ENCODE measurements around the gene BAHCC1. TPM values are rescaled to one million over a fixed set of nuclear protein-coding genes. Genes with fewer than 3 reads are reported as not detected.

Gene BAHCC1
- total and polyA plus RNA-seq, 2 of the 8 experiments (the other 6 are each of a cell fraction or from before 2014, with no cell fraction given), result 0.26 to 0.58 TPM

DNA sequence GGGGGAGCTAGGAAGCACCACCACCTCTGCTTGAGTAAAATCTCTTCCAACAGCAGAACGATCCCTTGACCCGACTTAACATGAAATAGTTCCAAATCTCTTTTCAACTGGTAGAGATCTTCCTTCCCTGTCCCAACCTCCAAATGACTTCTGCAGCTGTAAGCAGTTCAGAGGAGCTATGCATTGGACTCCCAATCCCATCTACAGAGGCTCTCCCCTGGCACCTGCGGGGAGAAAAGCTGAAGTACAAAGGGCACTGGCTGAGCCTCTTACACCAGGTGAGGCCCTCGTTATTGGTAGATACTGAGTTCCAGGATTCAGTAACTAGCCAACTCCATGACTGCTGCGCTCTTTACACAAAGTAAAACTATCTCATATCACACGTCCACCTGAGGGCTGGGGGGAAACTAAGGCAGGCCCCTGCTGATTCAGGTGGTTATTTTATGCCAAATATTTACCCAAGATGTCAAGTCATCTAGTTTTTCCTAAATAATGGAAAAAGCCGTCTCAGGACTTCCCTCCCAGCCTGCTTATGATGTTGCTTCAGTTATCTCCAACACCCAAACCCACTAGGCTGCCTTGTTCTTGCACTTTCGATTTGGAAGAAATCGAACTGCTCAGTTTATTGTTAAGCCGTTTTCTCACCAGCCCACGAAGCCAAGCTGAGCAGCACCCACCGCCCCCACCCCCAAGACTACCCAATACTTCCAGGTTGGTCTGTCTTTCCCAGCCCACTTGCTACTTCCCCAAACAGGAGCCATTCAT, 114.1 kb downstream of the BAHCC1 start (continued):
- TF ChIP-seq, protein P1, sequence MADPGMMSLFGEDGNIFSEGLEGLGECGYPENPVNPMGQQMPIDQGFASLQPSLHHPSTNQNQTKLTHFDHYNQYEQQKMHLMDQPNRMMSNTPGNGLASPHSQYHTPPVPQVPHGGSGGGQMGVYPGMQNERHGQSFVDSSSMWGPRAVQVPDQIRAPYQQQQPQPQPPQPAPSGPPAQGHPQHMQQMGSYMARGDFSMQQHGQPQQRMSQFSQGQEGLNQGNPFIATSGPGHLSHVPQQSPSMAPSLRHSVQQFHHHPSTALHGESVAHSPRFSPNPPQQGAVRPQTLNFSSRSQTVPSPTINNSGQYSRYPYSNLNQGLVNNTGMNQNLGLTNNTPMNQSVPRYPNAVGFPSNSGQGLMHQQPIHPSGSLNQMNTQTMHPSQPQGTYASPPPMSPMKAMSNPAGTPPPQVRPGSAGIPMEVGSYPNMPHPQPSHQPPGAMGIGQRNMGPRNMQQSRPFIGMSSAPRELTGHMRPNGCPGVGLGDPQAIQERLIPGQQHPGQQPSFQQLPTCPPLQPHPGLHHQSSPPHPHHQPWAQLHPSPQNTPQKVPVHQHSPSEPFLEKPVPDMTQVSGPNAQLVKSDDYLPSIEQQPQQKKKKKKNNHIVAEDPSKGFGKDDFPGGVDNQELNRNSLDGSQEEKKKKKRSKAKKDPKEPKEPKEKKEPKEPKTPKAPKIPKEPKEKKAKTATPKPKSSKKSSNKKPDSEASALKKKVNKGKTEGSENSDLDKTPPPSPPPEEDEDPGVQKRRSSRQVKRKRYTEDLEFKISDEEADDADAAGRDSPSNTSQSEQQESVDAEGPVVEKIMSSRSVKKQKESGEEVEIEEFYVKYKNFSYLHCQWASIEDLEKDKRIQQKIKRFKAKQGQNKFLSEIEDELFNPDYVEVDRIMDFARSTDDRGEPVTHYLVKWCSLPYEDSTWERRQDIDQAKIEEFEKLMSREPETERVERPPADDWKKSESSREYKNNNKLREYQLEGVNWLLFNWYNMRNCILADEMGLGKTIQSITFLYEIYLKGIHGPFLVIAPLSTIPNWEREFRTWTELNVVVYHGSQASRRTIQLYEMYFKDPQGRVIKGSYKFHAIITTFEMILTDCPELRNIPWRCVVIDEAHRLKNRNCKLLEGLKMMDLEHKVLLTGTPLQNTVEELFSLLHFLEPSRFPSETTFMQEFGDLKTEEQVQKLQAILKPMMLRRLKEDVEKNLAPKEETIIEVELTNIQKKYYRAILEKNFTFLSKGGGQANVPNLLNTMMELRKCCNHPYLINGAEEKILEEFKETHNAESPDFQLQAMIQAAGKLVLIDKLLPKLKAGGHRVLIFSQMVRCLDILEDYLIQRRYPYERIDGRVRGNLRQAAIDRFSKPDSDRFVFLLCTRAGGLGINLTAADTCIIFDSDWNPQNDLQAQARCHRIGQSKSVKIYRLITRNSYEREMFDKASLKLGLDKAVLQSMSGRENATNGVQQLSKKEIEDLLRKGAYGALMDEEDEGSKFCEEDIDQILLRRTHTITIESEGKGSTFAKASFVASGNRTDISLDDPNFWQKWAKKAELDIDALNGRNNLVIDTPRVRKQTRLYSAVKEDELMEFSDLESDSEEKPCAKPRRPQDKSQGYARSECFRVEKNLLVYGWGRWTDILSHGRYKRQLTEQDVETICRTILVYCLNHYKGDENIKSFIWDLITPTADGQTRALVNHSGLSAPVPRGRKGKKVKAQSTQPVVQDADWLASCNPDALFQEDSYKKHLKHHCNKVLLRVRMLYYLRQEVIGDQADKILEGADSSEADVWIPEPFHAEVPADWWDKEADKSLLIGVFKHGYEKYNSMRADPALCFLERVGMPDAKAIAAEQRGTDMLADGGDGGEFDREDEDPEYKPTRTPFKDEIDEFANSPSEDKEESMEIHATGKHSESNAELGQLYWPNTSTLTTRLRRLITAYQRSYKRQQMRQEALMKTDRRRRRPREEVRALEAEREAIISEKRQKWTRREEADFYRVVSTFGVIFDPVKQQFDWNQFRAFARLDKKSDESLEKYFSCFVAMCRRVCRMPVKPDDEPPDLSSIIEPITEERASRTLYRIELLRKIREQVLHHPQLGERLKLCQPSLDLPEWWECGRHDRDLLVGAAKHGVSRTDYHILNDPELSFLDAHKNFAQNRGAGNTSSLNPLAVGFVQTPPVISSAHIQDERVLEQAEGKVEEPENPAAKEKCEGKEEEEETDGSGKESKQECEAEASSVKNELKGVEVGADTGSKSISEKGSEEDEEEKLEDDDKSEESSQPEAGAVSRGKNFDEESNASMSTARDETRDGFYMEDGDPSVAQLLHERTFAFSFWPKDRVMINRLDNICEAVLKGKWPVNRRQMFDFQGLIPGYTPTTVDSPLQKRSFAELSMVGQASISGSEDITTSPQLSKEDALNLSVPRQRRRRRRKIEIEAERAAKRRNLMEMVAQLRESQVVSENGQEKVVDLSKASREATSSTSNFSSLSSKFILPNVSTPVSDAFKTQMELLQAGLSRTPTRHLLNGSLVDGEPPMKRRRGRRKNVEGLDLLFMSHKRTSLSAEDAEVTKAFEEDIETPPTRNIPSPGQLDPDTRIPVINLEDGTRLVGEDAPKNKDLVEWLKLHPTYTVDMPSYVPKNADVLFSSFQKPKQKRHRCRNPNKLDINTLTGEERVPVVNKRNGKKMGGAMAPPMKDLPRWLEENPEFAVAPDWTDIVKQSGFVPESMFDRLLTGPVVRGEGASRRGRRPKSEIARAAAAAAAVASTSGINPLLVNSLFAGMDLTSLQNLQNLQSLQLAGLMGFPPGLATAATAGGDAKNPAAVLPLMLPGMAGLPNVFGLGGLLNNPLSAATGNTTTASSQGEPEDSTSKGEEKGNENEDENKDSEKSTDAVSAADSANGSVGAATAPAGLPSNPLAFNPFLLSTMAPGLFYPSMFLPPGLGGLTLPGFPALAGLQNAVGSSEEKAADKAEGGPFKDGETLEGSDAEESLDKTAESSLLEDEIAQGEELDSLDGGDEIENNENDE (IDR thresholded peaks at IDR 0.05; ENCODE audit: insufficient replicate concordance, low read length), result no peak
- TF ChIP-seq GABPA (IDR thresholded peaks at IDR 0.05; ENCODE audit: borderline replicate concordance, insufficient read depth, low read length) (no peak), KDM1A (IDR thresholded peaks at IDR 0.05; ENCODE audit: borderline replicate concordance, low read length) (no peak), SIX5 (IDR thresholded peaks at IDR 0.05; ENCODE audit: low read depth, low read length) (no peak), POU5F1 (IDR thresholded peaks at IDR 0.05; ENCODE audit: low read depth, low read length) (no peak)
- TF ChIP-seq, protein P2, sequence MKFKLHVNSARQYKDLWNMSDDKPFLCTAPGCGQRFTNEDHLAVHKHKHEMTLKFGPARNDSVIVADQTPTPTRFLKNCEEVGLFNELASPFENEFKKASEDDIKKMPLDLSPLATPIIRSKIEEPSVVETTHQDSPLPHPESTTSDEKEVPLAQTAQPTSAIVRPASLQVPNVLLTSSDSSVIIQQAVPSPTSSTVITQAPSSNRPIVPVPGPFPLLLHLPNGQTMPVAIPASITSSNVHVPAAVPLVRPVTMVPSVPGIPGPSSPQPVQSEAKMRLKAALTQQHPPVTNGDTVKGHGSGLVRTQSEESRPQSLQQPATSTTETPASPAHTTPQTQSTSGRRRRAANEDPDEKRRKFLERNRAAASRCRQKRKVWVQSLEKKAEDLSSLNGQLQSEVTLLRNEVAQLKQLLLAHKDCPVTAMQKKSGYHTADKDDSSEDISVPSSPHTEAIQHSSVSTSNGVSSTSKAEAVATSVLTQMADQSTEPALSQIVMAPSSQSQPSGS (IDR thresholded peaks at IDR 0.05; ENCODE audit: low read length), result peak; percentile 49
- TF ChIP-seq, protein P3, sequence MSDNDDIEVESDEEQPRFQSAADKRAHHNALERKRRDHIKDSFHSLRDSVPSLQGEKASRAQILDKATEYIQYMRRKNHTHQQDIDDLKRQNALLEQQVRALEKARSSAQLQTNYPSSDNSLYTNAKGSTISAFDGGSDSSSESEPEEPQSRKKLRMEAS (IDR thresholded peaks at IDR 0.05), result no peak

Data from H1 (cell line).